Lower leg skin (tissue), 4 donors: ENCODE measurements around the gene BBS9. TPM values are rescaled to one million over a fixed set of nuclear protein-coding genes. Genes with fewer than 3 reads are reported as not detected.

ENCODE experiments used
- DNase-seq, 2 donors: peaks; one replicate each; pipeline ENCODE4 v3.0.0-alpha.2; 2019; ENCODE audit warnings: low spot score in 2 of 2
- H3K4me3 ChIP-seq: fragments of 200-600 bp; sonication (generic); 2 replicates; pipeline ENCODE4 v1.5.1; 2017; ENCODE audit warnings: mild to moderate bottlenecking, low read depth; ENCODE audit not compliant: poor library complexity, severe bottlenecking
- CTCF ChIP-seq, 3 donors: fragments of 450-650 bp; IDR thresholded peaks; one replicate each; pipeline ENCODE4 v1.5.1; 2016; ENCODE audit warnings: antibody characterized with exemption in 3 of 3, mild to moderate bottlenecking in 3 of 3, moderate library complexity in 2 of 3
- POLR2A ChIP-seq, 2 donors: fragments of 450-650 bp; IDR thresholded peaks; one replicate each; pipeline ENCODE4 v1.6.1; 2016 to 2017; ENCODE audit warnings: antibody characterized with exemption in 2 of 2, mild to moderate bottlenecking in 1 of 2, moderate library complexity in 1 of 2
- WGBS, 2 donors: methylation state at CpG; one replicate each; pipeline ENCODE4 v1.1.5; 2018; 5-methylcytosine and 5-hydroxymethylcytosine counted together
- intact Hi-C: fragments of 100-400 bp; cut with DNase I; formaldehyde crosslinking; loops from one replicate; pipeline ENCODE4 v1.15.0; 2023; ENCODE audit warnings: low total_unique reads
- total RNA-seq, 4 donors: library from RNA; depleted of rRNA; stranded (reverse); fragments of >200 nt; gene quantifications; one replicate each; pipeline ENCODE4 v1.1.0, GENCODE V29; 2016

BBS9 gene
- total RNA-seq, 4 donors from 2014 or later, result 10.1 to 25.1 (median 11.2) TPM

GRCh38 chr7:33336820-33337219 is 207.5 kb downstream of the BBS9 start:
- H3K4me3 ChIP-seq, result no peak overlapping the region
- DNase-seq, result no peak
- intact Hi-C loops, result no loop called here
- 79% methylated on average over 2 of the region's 2 CpGs for WGBS, 2 donors
- TF ChIP-seq POLR2A (IDR thresholded peaks at IDR 0.05), result no peak
- TF ChIP-seq CTCF (IDR thresholded peaks at IDR 0.05), result no peak

- no peak for DNase-seq
- H3K4me3 ChIP-seq, result no peak overlapping the region
- WGBS, 2 donors, result 46 to 61% methylated on average over 3 of the region's 3 CpGs
- TF ChIP-seq CTCF (IDR thresholded peaks at IDR 0.05) (no peak), POLR2A (IDR thresholded peaks at IDR 0.05) (no peak)
- intact Hi-C loops, result no loop called here
These were observed 209.9 kb downstream of the BBS9 start for GRCh38 chr7:33339074-33339790.

- no peak for DNase-seq
- WGBS, 2 donors, result 88 to 92% methylated on average over 3 of the region's 3 CpGs
- intact Hi-C loops, result no loop called here
- H3K4me3 ChIP-seq, result no peak overlapping the region
- no peak for TF ChIP-seq CTCF (IDR thresholded peaks at IDR 0.05)
- TF ChIP-seq POLR2A (IDR thresholded peaks at IDR 0.05), result no peak
These were observed 216.7 kb downstream of the BBS9 start for GRCh38 chr7:33346055-33346454.

- intact Hi-C loops, result no loop called here
- TF ChIP-seq CTCF (IDR thresholded peaks at IDR 0.05), result no peak
- TF ChIP-seq POLR2A (IDR thresholded peaks at IDR 0.05), result no peak
- 95 to 98% methylated on average over 7 of the region's 7 CpGs for WGBS, 2 donors
- H3K4me3 ChIP-seq, result no peak overlapping the region
- no peak for DNase-seq
These were observed 221.2 kb downstream of the BBS9 start for GRCh38 chr7:33350577-33350976.

GRCh38 chr7:33351709-33352108 is 222.3 kb downstream of the BBS9 start:
- intact Hi-C loops, result no loop called here
- no peak for TF ChIP-seq CTCF (IDR thresholded peaks at IDR 0.05)
- TF ChIP-seq POLR2A (IDR thresholded peaks at IDR 0.05), result no peak
- 94 to 95% methylated on average over 9 of the region's 9 CpGs for WGBS, 2 donors
- DNase-seq, result no peak
- no peak overlapping the region for H3K4me3 ChIP-seq

- TF ChIP-seq POLR2A (IDR thresholded peaks at IDR 0.05), result no peak
- TF ChIP-seq CTCF (IDR thresholded peaks at IDR 0.05), result no peak
- WGBS, 2 donors, result 88 to 89% methylated on average over 5 of the region's 5 CpGs
- H3K4me3 ChIP-seq, result no peak overlapping the region
- intact Hi-C loops, result no loop called here
- DNase-seq, result no peak
These were observed 224.8 kb downstream of the BBS9 start for GRCh38 chr7:33354201-33354600.
